BE2C (cell line): Measurements from ENCODE around the gene APLF.

Experiments
- DNase-seq: peaks from one replicate; pipeline ENCODE4 v3.0.0-alpha.2; 2020
- H3K27me3 ChIP-seq: fragments of 250-450 bp; sonication (Bioruptor Pico); 2 replicates; pipeline ENCODE4 v1.5.1; 2020; ENCODE audit warnings: mild to moderate bottlenecking
- H3K36me3 ChIP-seq: fragments of 250-450 bp; sonication (Bioruptor Pico); 2 replicates; pipeline ENCODE4 v1.5.1; 2020; ENCODE audit warnings: mild to moderate bottlenecking
- H3K4me1 ChIP-seq: fragments of 250-450 bp; sonication (Bioruptor Pico); 2 replicates; pipeline ENCODE4 v1.5.1; 2020
- H3K4me3 ChIP-seq: 2 replicates; pipeline ENCODE4 v1.5.1; 2011; ENCODE audit warnings: low read depth, low read length
- H3K9me3 ChIP-seq: fragments of 250-450 bp; sonication (Bioruptor Pico); 2 replicates; pipeline ENCODE4 v1.5.1; 2020
- CTCF ChIP-seq: IDR thresholded peaks from 2 replicates; pipeline ENCODE4 v1.5.1; 2012; ENCODE audit warnings: mild to moderate bottlenecking, low read depth, low read length

The APLF gene

GRCh38 chr2:68506170-68506569, 38.8 kb downstream of the APLF start:
- no peak for DNase-seq
- Histone ChIP-seq H3K4me3 (no peak overlapping the region), H3K27me3 (no peaks in the 10 kb centered on the region), H3K4me1 (no peaks in the 10 kb centered on the region), H3K9me3 (no peaks in the 10 kb centered on the region), H3K36me3 (no peaks in the 10 kb centered on the region)
- TF ChIP-seq CTCF: no peak

GRCh38 chr2:68512326-68512725, 44.9 kb downstream of the APLF start:
- Histone ChIP-seq H3K4me3 (no peak overlapping the region), H3K27me3 (no peaks in the 10 kb centered on the region), H3K36me3 (no peaks in the 10 kb centered on the region), H3K9me3 (no peaks in the 10 kb centered on the region), H3K4me1 (no peaks in the 10 kb centered on the region)
- no peak for TF ChIP-seq CTCF
- DNase-seq: no peak

GRCh38 chr2:68512966-68513365, 45.6 kb downstream of the APLF start:
- Histone ChIP-seq H3K36me3 (no peaks in the 10 kb centered on the region), H3K4me3 (no peak overlapping the region), H3K27me3 (no peaks in the 10 kb centered on the region), H3K4me1 (no peaks in the 10 kb centered on the region), H3K9me3 (no peaks in the 10 kb centered on the region)
- TF ChIP-seq CTCF: no peak
- DNase-seq: no peak

GRCh38 chr2:68514316-68514929, 47.0 kb downstream of the APLF start:
- H3K4me3 ChIP-seq: no peak overlapping the region
- H3K27me3 ChIP-seq: no peaks in the 10 kb centered on the region
- H3K4me1 ChIP-seq: no peaks in the 10 kb centered on the region
- no peak for DNase-seq
- no peak for TF ChIP-seq CTCF
- no peaks in the 10 kb centered on the region for H3K9me3 ChIP-seq
- H3K36me3 ChIP-seq: no peaks in the 10 kb centered on the region

GRCh38 chr2:68516051-68516955, 48.9 kb downstream of the APLF start:
- Histone ChIP-seq H3K4me3 (no peak overlapping the region), H3K9me3 (no peaks in the 10 kb centered on the region), H3K4me1 (no peaks in the 10 kb centered on the region), H3K27me3 (no peaks in the 10 kb centered on the region), H3K36me3 (no peaks in the 10 kb centered on the region)
- TF ChIP-seq CTCF: no peak
- DNase-seq: no peak

- Histone ChIP-seq H3K27me3 (no peaks in the 10 kb centered on the region), H3K4me1 (no peaks in the 10 kb centered on the region), H3K36me3 (no peaks in the 10 kb centered on the region), H3K4me3 (no peak overlapping the region), H3K9me3 (no peaks in the 10 kb centered on the region)
- DNase-seq: no peak
- TF ChIP-seq CTCF: no peak
Measured at GRCh38 chr2:68519236-68519635, 51.9 kb downstream of the APLF start.
